RPMI8226 (cell line): ENCODE results near the gene CNTN5.

Experiments
- DNase-seq: peaks from one replicate; pipeline ENCODE4 v3.0.0-alpha.2; 2015

CNTN5 gene

GRCh38 chr11:99418927-99419720, 398.4 kb downstream of the CNTN5 start:
- DNase-seq: no peak

GRCh38 chr11:99419991-99420390, 399.2 kb downstream of the CNTN5 start:
- DNase-seq: no peak

GRCh38 chr11:99422581-99423427, 402.1 kb downstream of the CNTN5 start:
- DNase-seq: no peak

GRCh38 chr11:99423428-99423983, 402.8 kb downstream of the CNTN5 start:
- DNase-seq: no peak

DNA sequence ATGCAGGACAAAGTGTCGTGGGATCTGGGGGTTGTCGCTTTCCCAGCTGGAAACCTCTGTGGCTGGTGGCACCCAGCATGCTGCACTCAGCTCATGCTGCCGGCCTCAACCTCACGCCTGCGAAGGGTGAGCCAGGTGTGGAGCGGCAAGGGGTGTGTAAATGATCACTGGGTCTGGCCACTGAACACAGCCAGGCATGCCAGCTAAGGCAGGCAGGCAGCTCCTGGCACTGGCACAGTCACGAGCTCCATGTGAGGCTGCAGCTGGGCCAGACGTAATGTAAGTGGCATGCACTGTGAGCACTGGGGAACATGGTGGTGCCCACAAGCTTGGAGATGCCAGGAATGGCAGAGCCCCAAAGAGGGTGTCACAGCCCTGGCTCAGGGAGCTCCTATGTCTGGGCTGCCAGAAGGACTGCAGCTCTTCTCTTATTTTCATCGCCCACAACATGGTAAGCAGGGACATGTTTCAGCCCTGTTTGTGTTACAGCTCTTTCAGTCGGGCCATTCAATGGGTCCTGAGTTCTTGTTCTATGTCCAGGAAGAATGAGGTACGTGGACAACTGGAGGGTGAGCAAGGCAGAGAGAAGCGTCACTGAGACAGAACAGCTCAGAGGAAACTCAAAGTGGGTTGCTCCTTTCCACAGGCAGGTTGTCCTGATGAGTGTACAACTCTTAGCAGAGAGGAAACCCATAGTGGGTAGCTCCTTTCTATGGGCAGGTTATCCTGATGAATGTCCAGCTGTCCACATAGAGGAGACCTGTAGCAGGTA, 403.8 kb downstream of the CNTN5 start:
- DNase-seq: no peak

- no peak for DNase-seq
Observed at GRCh38 chr11:99425596-99425995, 404.8 kb downstream of the CNTN5 start.

DNA sequence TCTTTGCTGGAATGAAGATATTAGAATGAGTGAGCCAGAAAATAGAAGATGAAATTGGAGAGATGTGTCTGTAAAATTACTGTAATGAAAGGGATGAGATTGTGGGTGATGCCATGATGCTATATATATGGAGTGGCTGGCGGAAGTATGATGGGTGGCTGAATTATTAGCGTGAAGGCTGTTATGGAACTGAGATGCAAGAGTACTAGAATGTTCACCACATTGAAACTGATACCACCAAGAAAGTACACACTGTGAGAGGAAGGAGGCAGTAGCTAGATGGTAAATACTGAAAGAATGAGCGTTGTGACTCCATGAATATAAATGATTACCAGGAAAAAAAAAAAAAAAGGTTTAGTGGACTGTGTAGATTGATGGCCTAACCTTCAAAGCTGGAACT, 411.9 kb downstream of the CNTN5 start:
- DNase-seq: no peak

DNA sequence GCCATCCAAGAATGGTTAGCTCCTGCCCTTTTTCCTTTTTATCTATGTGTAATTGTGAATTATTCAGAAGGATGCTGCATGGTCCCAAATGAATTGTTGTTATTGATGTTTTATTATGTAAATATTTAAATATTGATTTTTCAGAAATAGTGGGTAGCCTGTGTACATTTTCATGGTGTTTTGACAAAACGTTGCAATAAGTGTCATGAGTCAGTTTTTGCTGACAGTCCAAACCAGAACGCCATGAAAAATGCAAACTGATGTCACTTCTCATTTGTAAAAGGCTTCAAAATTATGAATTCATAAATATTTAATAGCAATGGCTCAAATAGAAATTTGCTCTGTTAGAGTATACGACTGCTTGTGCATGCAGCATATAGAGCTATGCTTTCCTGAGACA, 422.5 kb downstream of the CNTN5 start:
- no peak for DNase-seq

- DNase-seq: no peak
Observed at GRCh38 chr11:99446400-99446799, 425.7 kb downstream of the CNTN5 start.

DNA sequence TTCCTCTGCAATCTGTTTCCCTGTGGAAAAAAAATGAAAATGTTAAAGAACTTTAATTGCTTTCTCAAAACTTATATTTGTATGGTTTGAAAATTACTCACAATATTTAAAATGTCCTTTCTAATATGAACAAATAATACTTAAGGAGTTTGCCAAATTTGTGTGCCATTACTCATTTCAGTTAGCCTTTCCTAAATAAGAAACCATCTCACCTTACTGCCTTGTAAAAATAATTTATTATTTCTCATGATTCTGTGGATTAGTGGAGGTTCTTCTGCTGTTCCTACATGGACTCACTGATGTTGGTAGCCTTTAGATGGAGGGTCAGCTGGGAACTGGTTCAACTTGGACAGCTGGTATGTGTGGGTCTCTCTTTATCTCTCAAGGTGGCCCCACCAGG, 428.6 kb downstream of the CNTN5 start:
- DNase-seq: no peak

- DNase-seq: no peak
Observed at GRCh38 chr11:99452075-99452474, 431.3 kb downstream of the CNTN5 start.

- DNase-seq: no peak
Observed at GRCh38 chr11:99461913-99462312, 441.2 kb downstream of the CNTN5 start.

- no peak for DNase-seq
Observed at GRCh38 chr11:99464985-99465384, 444.2 kb downstream of the CNTN5 start.

GRCh38 chr11:99489581-99489980, 468.8 kb downstream of the CNTN5 start:
- no peak for DNase-seq

DNA sequence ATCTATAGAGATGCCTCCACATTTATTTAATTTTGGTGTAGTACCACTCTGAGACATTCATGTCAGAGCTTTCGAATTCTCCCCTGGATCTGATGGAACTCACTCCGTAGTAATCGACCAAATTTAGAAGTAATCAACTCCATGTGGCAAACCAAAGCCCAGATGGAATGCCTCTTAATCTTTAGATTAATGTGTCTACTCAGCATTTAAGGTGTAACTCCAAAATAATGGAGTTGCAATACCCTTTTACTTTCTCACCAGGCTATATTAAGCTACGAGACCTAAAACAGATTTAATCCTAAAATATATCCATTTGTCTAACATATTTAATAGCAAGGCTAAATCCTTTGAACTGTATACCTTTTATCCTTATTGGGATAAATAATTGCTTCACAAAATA, 473.3 kb downstream of the CNTN5 start:
- no peak for DNase-seq

DNA sequence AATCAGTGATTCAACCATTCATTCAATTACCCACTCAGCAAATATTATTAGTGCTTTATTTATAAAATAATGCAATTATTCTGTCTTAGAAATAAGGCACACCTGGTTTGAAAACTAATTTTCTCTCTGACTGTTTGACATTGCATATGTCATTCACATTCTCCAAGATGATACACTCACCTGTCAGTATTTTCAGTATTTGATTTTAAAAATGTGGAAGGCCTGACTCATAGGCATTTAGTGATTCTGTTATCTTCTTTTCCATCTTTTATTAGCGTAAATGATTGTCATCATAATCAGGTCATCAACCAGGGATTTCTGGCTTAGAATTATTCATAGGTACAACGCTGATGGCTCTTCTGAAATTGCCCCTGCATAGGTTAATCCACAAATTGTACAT, 480.9 kb downstream of the CNTN5 start:
- no peak for DNase-seq

- no peak for DNase-seq
Observed at GRCh38 chr11:99505316-99505715, 484.6 kb downstream of the CNTN5 start.

- no peak for DNase-seq
Observed at GRCh38 chr11:99505831-99506230, 485.1 kb downstream of the CNTN5 start.

GRCh38 chr11:99509863-99510262, 489.1 kb downstream of the CNTN5 start:
- DNase-seq: no peak

GRCh38 chr11:99513368-99513767, 492.6 kb downstream of the CNTN5 start:
- DNase-seq: no peak

- no peak for DNase-seq
Observed at GRCh38 chr11:99519095-99519494, 498.3 kb downstream of the CNTN5 start.

DNA sequence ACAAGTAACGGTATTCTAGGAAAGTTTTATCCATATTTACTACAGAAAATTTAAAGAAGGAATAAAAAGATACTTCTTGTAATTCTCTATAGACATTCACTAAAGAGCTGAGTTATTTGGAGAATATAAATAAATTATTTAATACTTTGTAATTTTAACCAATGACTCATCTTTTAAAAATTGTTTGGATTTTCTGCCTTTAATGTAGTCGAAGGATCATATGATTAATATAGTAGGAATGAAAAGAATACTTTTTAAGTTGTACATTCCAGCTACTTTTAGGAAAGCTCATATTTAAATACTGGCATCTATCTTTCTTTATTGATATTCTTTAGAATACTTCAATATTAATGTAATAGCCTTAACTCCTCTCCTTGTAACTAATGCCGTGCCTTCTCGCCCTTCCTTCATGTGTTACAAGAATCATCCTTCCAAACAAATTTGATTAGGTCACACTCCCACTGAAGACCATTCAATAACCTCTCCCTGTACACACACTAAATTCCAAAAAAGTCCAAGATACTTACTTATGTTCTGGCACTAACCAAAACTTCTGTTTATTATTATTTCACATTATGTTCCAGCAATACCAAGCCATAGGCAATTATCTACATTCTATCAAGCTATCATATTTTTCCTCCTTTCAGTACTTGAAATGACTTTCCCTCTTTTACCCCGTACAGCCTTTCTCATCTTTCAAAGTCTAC, 501.9 kb downstream of the CNTN5 start:
- DNase-seq: no peak
